NK-92 (cell line): ENCODE data around the gene MED9.

ENCODE experiments used
- DNase-seq: peaks from one replicate; lab custom pipeline; 2025; ENCODE audit not compliant: unreplicated experiment; lab: John Stamatoyannopoulos, UW

The MED9 gene

DNA sequence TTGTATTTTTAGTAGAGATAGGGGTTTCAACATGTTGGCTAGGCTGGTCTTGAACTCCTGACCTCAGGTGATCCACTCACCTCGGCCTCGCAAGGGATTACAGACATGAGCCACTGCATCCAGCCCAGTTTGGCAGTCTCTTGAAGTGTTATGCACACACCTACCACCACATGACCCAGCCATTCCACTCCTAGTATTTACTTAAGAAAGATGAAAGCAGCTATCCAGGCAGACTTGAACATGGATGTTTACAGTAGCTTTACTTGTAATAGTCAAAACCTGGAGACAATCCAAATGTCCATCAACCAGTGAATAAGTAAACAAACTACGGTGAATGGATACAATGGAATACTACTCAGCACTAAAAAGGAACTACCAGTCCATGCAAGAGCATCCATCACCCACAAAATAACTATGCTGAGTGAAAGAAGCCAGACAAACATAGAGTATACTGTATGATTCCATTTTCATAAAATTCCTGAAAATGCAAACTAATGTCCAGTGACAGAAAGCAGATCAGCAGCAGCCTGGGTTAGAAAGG, 57.2 kb downstream of the MED9 start:
- no peak for DNase-seq

GRCh38 chr17:17535957-17536356, 59.2 kb downstream of the MED9 start:
- DNase-seq, result no peak

DNA sequence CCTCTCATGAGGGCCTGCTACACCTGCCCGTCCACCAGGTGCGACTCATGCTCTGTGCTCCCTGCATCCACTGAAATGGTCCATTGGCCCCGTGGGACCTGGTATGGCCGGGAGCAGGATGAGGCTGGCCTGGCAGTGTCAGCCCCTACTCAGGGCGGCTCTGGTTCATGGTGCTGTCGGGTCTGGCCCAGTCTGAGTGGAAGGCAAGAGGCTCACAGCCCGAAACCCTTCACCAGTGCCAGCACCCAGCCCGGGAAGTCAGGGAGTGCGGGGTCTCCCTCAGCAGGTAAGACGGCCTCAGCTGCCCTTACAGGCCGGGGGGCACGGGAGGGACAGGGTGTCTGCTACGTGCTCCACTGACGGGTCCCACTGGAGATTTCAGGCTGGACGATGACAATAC, 59.9 kb downstream of the MED9 start:
- DNase-seq, result no peak

- no peak for DNase-seq
Measured at GRCh38 chr17:17537311-17538099, 60.7 kb downstream of the MED9 start.

DNA sequence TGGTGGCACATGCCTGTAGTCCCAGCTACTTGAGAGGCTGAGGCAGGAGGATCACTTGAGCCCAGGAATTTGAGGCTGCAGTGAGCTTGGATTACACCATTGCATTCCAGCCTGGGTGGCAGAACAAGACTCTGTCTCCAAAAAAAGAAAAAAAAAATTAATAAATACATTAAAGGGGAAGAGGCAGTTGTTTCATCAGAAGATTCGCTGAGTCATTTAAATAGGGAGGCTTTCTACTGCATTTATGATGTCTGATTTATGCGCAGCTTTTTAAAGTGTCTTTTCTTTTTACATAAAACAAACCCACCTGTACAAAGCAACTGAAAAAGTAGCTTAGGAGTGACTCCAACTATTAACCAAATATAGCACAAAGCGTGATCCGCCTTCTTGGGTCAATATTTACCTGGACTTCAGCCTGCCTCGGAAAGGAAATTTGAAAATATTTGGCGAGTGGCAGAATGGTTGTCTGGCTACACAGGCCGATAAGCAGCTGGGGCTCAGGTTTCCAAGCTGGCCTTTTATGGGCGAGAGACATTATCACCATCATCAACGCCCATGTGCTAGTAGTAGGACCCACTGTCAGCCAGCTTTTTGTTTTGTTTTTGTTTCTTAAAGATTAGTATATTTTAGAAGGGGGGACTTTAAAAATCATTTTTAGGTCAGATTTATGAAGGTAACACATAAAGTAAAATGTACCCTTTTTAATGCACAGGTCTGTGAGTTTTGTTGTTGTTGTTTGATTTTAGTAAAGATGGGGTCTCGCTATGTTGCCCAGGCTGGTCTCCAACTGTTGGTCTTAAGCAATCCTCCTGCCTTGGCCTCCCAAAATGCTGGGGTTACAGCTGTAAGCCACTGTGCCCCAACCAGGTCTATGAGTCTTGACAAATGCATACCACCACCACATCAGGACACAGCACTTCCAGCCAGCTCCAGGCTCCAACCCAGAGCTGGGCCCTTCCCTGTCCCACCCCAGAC, 61.9 kb downstream of the MED9 start:
- DNase-seq, result no peak

GRCh38 chr17:17539591-17539990, 62.8 kb downstream of the MED9 start:
- DNase-seq, result no peak

DNA sequence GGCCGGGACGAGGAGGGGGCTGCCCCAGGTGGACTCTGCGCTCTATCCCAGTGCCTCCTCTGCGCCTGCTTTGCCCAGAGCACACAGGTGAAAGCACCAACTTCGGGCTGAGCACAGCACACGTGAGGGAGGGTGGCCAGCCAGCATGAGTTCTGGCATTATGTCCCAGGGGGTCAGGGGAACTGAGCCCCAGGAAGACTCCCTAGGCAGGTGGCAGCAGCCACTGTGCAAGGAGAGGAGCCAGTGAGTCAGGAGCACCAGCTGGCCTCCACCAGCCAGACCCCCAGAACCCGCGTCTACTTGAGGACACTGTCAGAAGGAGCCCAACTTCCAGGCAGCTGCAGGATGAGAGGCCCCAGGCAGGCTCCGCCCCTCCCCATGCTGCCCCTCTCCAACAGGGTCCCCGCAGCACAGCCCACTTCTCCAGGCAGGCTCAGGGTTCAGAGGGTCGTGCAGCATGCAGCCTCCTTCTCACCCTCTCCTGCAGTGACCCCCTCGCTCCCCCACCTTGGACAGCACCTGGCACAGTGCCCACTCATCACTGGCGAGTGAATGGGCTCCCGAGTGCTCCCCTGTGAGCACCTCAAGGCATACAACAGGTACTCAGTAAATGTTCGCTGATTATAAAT, 63.6 kb downstream of the MED9 start:
- no peak for DNase-seq

GRCh38 chr17:17540935-17541639, 64.3 kb downstream of the MED9 start:
- DNase-seq, result no peak

DNA sequence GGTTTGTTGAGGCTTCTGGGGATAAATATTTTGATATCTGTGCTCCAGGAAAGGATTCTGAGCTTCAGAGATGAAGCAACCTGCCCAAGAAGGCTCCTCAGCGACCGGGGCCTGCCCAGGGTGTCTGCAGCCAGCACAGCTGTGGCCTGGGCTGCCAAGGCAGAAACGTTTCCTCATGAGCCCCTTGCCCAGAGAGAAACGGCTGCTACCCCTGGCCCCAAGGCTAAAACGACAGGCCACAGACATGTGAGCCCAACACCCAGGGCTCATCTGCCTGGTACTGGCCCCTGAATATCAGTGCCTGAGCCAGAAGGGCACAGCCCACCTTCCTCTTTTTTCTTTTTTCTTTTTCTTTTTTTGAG, 64.8 kb downstream of the MED9 start:
- DNase-seq, result no peak
